Left kidney (tissue), 2 donors: Measurements from ENCODE around the gene ZC3H12D. TPM values are rescaled to one million over a fixed set of nuclear protein-coding genes. Genes with fewer than 3 reads are reported as not detected.
A peak's percentile ranks its signal among the peaks of the same experiment; 100 is the strongest.

Source experiments
- DNase-seq: peaks from one replicate; pipeline ENCODE4 v3.0.0-alpha.2; 2013
- polyA plus RNA-seq: library from polyadenylated mRNA; unstranded; fragments of 120-200 nt; gene quantifications from one replicate; pipeline ENCODE4 v1.2.1, GENCODE V29; 2013; ENCODE audit not compliant: insufficient read length

ZC3H12D gene
- polyA plus RNA-seq, 1 donor: 0.70 TPM

DNA sequence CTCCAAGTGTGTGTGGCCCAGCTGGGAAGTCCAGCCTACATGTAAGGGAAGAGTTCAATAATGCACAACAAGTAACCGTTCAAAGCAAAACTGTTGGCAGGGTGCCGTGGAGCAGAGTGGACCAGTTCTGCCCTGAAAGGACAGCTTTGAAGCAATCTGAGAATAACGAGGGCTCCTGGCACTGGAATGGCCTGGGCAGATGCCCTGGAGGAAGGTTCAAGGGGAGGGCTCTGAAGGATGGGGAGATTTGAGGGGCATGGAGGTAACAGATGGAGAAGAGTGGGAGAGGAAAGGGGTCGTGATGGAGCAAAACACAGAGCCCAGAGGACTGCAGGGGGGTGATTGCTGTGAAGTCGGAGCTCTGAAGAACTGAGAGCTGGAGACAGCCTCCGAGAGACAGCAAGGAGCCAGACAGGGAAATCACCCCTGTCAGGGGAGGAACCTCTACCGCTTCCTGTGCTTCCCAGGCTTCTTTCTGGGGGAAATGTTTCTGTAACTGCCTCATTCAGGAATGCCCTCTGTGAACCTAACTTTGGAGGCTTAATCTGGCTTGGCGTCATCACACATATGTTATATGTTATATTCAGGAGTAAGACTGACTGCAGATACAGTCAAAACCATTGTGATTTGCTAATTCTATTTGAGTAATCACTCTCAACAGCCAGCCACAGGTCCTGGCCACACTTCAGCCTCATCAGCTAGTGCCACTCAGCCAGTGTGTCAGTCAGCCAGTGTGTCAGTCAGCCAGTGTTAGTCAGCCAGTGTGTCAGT lies 41.2 kb downstream of the ZC3H12D start:
- no peak for DNase-seq

DNA sequence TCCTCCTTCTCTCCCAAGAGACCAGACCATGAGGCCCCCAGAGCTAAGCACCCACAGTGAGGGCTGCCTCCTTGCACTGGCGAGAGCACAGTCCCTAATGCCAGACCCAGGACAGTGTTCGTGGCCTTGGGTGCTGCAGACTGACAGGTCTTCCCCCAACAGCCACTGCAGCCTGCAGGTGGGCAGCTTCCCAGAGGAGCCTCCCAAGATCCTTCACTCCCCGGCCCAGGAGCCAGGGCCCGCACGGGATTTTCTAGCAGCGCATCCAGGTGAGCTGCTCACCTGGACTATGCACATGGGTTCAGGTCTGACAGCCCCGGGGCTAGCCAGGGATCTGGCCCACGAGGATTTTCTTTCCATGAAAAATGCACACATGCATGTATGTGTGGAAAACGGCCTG lies 43.1 kb downstream of the ZC3H12D start:
- no peak for DNase-seq

- DNase-seq: no peak
Measured at GRCh38 chr6:149440735-149441671, 43.8 kb downstream of the ZC3H12D start.

DNA sequence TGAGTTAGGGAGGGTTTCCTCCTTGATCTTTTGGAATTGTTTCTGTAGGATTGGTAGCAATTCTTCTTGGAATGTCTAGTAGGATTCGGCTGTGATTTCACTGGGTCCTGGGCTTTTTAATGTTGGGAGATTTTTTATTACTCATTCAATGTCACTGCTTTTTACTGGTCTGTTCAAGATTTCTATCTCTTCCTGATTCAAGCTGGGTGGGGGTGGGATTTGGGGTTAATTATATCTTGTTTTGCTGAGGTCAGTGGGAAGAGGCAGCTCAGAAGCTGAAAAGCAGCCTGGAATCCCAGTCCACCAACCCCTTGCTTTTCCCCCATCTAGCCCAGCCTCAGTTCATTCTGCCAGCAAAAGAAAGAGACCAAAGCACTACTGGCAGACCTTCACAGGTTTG lies 45.2 kb downstream of the ZC3H12D start:
- no peak for DNase-seq

GRCh38 chr6:149438855-149439254 lies 46.0 kb downstream of the ZC3H12D start:
- no peak for DNase-seq

- no peak for DNase-seq
Measured at GRCh38 chr6:149437212-149437611, 47.6 kb downstream of the ZC3H12D start.

DNA sequence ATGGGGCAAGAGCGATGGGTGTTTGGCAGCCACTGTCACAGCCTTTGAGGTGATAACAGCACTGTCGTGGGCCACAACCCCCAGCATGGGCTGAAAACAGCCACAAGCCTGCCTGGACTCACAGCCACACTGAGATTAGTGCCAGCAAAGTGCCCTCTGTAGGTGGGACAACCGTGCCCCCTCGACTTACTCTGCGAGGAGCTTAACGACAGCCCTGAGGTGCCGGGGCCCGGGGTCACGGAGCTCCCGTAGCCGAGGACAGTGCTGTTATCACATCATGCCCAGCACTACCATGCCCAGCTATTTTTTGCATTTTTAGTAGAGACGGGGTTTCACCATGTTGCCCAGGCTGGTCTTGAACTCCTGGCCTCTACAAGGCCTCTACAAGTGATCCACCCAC lies 48.2 kb downstream of the ZC3H12D start:
- DNase-seq: no peak

- no peak for DNase-seq
Measured at GRCh38 chr6:149435919-149436586, 48.8 kb downstream of the ZC3H12D start.

- no peak for DNase-seq
Measured at GRCh38 chr6:149433881-149434280, 50.9 kb downstream of the ZC3H12D start.

DNA sequence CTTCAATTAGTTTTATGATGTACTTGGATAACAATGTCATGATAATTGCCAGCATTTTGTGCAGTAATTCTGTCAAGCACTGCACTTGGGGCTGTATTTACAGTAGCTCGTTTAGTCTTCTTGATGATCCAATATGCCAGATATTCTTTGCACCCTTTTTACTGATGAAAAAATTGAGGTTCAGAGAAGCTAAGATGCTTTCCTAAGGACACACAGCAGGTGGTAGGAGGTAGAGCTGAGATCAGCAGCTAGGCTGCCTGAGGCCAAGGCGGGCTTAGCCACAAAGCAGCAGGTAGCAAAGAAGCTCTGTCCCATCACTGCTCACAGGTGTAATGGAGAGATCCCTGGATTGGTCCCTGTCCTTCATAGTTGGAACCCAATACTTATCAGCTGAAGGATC lies 51.4 kb downstream of the ZC3H12D start:
- DNase-seq: no peak

GRCh38 chr6:149431905-149432775 lies 52.7 kb downstream of the ZC3H12D start:
- DNase-seq: peak; percentile 82

DNA sequence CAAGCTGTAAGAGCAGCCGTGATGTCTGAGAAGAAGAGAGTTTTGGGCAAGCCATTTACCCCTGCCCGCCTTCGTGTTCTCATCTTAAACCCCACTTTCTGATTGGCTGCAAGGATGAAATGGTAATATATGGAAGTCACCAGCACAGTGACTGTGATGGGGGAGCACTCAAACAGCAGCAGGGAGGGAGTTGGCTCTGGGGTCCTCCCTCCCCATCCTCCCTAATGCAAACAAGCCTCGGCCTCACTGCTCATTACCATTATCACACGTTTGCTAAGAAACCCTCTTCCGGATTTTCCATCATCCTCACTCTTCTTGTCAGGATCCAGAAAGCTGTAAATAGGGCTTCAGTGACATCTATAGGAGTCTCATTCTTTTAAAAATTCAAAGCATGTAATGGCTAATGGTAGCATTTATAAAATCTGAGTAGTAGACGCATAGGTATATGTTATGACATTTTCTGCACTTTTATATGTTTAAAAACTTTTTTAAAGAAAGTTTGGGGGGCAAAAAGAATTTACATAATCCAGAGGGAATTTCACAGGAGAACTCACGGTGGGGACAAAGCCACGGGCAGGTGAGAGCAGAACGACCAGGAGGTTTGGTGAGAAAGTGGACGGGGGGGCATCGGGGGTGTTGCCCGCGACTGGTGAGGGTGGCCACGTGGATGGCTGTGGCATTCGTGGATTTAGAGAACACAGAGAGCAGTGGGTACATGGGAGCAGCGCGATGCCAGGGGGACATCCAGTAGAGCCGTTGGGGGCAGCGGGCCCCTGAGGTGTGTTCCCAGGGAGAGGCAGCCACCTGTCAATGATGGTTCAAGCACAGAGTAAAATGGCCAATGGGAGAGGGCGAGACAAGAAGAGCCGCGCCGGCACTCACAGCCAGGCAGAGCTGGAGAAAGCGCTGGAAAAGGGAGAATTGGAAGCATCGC lies 55.1 kb downstream of the ZC3H12D start:
- DNase-seq: no peak

GRCh38 chr6:149428606-149429005 lies 56.2 kb downstream of the ZC3H12D start:
- no peak for DNase-seq

DNA sequence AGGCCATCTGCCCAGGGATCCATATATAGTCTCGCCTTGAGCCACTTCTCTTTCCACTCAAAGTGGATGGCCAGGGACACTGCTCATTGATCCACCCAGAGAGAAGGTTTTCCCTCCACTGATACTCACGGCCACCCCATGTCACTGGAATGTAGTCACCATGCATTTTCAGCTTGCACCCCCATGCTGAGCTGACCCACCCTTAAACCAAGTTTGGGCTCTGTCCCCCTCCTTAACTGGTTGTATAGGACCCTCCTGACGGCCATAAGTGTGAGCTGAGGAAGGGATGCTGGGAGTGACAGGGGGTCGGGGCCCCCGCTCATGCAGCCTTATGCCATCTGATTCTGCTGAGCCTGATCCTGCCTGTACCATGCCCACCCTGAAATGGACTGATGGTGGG lies 59.1 kb downstream of the ZC3H12D start:
- DNase-seq: no peak

DNA sequence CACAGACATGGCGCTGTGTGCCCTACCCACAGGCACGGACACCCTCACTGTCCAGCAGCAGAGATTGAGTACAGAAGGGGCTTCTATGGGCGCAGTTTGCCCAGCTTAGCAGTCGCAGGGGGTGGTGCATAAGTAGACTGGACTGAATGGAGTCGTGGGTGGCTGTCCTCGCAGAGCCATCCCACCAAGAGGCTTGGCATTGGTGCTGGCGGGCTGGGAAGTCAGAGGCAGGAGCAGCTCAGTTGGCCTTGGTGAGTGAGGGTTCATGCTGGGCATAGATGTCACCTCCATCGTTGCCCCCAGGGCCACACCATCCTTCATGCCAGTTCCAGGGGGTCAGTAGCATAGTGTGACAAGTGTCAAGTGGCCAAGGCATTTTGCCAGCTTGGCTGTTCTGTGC lies 59.6 kb downstream of the ZC3H12D start:
- DNase-seq: no peak

DNA sequence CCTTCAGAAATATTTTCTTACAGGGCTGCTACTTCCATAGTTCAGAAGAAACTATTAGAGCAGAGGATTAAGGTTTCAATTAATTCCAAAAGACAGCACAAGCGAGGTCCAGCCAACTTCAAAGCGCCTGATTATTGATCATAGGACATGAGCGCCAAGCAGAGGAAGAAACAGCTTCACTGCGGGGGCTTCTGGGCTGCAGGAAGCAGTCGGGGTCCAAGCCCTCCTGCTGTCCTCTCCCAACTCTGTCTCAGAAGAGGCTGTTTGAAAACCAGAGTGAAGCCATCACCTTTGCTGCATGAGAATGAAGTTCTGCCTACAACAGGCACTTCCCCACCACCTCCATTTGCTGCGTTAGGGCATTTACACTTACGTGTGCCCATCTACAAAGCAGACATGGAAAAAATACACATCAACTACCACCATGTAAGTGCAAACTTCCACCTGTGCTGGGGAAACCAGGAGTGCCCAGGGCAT lies 60.8 kb downstream of the ZC3H12D start:
- no peak for DNase-seq

- DNase-seq: no peak
Measured at GRCh38 chr6:149422581-149422980, 62.2 kb downstream of the ZC3H12D start.

GRCh38 chr6:149421132-149421531 lies 63.7 kb downstream of the ZC3H12D start:
- DNase-seq: no peak

GRCh38 chr6:149419696-149420404 lies 65.0 kb downstream of the ZC3H12D start:
- DNase-seq: no peak

- DNase-seq: no peak
Measured at GRCh38 chr6:149414821-149415220, 70.0 kb downstream of the ZC3H12D start.
